GM21576 (cell line): Measurements from ENCODE around the gene AHNAK.
"Not testable (repeated sequence)": the region's sequence is repeated elsewhere in the genome, so short reads cannot be mapped to it uniquely, and the experiment has no call there.

Source experiments
- ATAC-seq: cut with Tn5 transposase; IDR thresholded peaks from one replicate; pipeline ENCODE4 v1.9.1; 2021; ENCODE audit warnings: mild to moderate bottlenecking, moderate library complexity; ENCODE audit not compliant: unreplicated experiment

AHNAK gene

GRCh38 chr11:62534779-62535545, 11.6 kb downstream of the AHNAK start:
- no peak for ATAC-seq

- ATAC-seq, result no peak
Observed at GRCh38 chr11:62532096-62532495, 14.5 kb downstream of the AHNAK start.

GRCh38 chr11:62516736-62517371, 29.8 kb downstream of the AHNAK start:
- no peak for ATAC-seq

GRCh38 chr11:62514151-62514550, 32.5 kb downstream of the AHNAK start:
- ATAC-seq, result no peak

- no peak for ATAC-seq
Observed at GRCh38 chr11:62513626-62514025, 33.0 kb downstream of the AHNAK start.

GRCh38 chr11:62512961-62513360, 33.6 kb downstream of the AHNAK start:
- ATAC-seq, result no peak

- no peak for ATAC-seq
Observed at GRCh38 chr11:62508336-62509058, 38.1 kb downstream of the AHNAK start.

- ATAC-seq, result no peak
Observed at GRCh38 chr11:62507125-62507422, 39.5 kb downstream of the AHNAK start.

- no peak for ATAC-seq
Observed at GRCh38 chr11:62506413-62507124, 40.0 kb downstream of the AHNAK start.

GRCh38 chr11:62505440-62506091, 41.0 kb downstream of the AHNAK start:
- ATAC-seq, result no peak

GRCh38 chr11:62505059-62505439, 41.6 kb downstream of the AHNAK start:
- ATAC-seq, result no peak

- ATAC-seq, result no peak
Observed at GRCh38 chr11:62504158-62504973, 42.2 kb downstream of the AHNAK start.

GRCh38 chr11:62502030-62502730, 44.4 kb downstream of the AHNAK start:
- ATAC-seq, result no peak

GRCh38 chr11:62501432-62501891, 45.1 kb downstream of the AHNAK start:
- ATAC-seq, result no peak

GRCh38 chr11:62500650-62501030, 46.0 kb downstream of the AHNAK start:
- ATAC-seq, result no peak

- no peak for ATAC-seq
Observed at GRCh38 chr11:62499944-62500649, 46.5 kb downstream of the AHNAK start.

- ATAC-seq, result not testable (repeated sequence)
Observed at GRCh38 chr11:62499311-62499943, 47.2 kb downstream of the AHNAK start.
